Vagina (tissue), 2 donors: ENCODE data around the gene TNS3.

Source experiments
- CTCF ChIP-seq, 3 experiments: fragments of 450-650 bp in 2 of 3; fragments of 200-600 bp in 1 of 3; sonication (generic) in 1 of 3; IDR thresholded peaks; one replicate each; pipeline ENCODE4 v1.5.1; 2017 to 2019; ENCODE audit warnings: antibody characterized with exemption in 3 of 3, mild to moderate bottlenecking in 2 of 3, moderate library complexity in 2 of 3
- POLR2AphosphoS5 ChIP-seq, 2 donors: sonication (generic); formaldehyde crosslinking; IDR thresholded peaks; one replicate each; pipeline ENCODE4 v1.9.0; 2017; ENCODE audit warnings: antibody characterized with exemption in 2 of 2, mild to moderate bottlenecking in 2 of 2, low read depth in 1 of 2; ENCODE audit not compliant: insufficient read depth in 1 of 2

DNA sequence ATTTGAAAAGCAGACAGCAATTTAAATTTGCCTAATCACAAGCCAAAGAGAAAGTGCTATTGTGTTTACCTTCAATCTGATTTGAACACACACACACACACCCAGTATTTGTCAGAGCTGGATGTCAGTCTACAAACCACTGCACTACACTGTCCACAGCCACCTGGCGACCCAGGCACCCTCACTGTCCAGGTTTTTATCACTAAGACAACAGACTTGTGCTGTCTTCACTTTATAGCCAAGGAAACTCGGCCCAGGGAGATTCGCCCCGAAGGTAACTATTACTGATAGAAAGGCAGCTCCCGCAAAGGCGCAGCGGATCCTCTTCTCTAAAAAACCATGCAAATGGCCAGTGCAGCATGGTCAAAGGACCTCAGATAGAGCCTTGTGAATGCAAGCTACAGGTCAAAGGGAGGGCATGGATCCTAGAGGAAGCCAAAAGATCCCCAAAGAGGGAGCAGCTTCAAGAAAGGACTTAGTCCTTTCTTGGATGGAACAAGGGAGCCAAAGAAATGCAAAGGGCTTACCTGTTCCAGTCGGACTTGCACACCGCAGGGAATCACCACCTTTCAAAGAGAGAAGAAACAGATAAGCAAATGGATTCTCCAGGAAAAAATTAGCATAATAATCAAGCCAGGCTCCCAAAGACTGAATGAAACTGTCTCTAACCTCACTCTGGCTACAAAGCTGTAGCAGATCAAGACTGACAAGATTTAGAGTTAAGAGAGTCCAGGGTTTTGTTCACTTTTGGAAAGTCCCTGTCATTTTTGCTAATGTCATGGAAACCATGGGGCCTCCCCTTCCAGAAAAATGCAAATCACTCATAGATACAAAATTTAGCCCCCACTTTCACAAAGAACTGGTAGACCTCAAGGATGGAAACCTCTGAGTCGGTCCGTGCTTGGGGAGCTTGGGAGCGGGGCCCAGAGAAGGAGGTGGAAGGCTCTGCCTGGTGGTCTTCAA is 101.1 kb downstream of the TNS3 start:
- TF ChIP-seq POLR2AphosphoS5 (IDR thresholded peaks at IDR 0.05; ENCODE audit: insufficient read depth in 1 of 2, low read depth in 1 of 2) (no peak), CTCF (IDR thresholded peaks at IDR 0.05) (no peak)
